ENCODE data around the gene SEMA3C.

Gene SEMA3C

DNA sequence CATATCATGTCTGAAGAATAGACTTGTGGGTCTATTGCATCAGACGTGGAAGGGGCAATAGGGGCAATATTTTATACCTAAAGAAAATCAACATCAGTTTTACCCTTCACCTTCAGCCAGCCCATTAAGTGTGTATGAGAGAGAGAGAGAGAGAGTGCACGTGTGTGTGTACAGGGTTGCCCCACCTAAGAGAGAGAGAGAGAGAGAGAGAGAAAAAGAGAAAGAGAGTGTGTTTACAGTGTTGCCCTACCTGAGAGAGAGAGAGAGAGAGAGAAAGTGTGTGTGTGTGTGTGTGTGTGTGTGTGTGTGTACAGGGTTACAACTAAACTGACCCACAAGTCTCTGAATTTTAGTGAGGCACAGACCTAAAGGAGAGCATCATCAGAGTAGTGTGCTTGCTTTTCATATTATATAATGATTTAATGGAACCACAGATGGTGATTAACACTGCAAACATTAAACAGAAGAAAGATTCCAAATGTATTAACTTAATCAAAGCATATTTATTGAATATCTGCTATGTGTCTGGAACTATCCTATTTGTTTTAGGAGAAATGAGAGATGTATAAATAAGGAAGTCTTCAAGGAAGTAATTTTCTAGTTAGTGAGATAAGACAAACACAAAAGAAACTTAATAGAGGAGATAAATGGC lies 213.6 kb downstream of the SEMA3C start:
- DNase-seq (ENCODE audit: low read depth in 3 of 3, low spot score in 1 of 3), result no peak

DNA sequence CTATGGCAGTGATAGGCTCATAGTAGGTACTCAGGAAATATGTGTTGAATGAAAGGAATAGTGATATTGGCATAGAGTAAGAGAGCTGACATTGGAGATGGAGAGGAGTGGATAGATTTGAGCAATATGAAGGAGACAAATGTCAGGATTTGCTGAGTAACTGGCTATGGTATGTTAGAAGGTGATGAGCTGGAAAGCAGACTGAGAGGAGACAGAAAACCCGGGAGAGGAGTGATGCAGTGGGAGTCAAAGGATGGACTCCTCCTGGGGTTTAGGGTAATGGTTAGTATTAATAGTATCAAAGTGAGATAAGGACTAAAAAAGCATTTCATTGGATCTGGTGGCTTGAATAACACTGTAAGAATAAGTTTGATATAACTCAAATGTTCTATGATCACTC lies 215.6 kb downstream of the SEMA3C start:
- no peak for DNase-seq (ENCODE audit: low read depth in 3 of 3, low spot score in 1 of 3)

DNA sequence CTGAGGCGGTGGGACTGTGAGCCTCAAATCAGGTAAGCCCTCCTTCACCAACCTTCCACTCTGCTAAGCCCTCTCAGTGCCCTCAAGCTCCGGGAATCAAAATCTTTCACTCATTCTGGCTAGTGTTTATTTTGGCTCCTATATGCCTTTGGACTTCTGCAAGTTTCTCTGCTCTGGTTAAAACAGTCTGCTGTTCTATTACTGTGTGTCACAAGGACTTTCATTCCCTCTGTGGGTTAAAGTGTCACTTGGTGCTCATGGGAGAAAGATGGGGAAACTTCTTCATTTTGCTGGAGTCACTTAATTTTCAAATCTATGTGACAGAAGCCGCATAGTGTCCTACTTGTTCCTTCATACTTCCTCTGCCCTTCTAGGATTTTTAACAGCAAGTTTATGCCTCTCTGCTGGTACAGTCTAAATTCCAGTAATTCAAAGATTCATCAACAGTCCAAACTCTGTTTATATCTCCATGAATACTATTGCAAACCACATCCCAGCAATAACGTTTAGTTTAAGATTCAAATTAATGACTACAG lies 219.1 kb downstream of the SEMA3C start:
- DNase-seq (ENCODE audit: low read depth in 3 of 3, low spot score in 1 of 3), result no peak

DNA sequence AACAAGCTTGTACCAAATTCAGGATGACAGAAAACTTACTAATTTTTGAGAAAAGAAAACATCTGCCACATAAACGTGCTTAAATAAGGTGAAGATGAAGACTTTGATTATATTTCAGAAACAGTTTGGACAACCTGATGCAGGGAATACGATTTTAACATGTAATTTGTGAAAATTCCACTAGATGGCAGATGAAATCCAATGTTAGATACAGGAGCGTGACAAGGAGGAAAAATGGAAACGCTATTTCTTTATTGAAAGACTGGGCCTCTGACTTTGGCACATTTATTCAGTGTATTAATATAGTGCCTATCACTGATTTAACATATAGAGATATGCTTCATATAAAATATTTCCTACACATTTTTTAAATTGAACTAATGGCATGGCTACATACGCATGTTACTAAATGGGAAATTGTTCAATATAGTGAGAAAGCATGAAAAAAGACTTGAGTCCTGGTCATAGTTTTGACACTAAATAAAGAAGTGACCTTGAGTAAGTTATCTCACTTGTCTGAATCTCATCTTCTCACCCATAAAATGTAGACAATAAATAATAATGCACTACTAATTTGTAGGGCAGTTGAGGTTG lies 219.7 kb downstream of the SEMA3C start:
- no peak for DNase-seq (ENCODE audit: low read depth in 3 of 3, low spot score in 1 of 3)

Measured in stimulated activated CD4-positive, alpha-beta T cell treated with anti-CD3 and anti-CD28 coated beads, TNF-alpha, amount 100 ng/mL, for 1 hour (primary cell).